Vagina (tissue), 2 donors: Measurements from ENCODE around the gene RUVBL1. TPM values are rescaled to one million over a fixed set of nuclear protein-coding genes. Genes with fewer than 3 reads are reported as not detected.

ENCODE experiments used
- DNase-seq, 2 donors: peaks; one replicate each; pipeline ENCODE4 v3.0.0-alpha.2; 2017; ENCODE audit errors: extremely low spot score in 2 of 2
- H3K27ac ChIP-seq: fragments of 200-600 bp; sonication (generic); one replicate; pipeline ENCODE4 v1.5.1; 2019
- H3K27me3 ChIP-seq: fragments of 200-600 bp; sonication (generic); one replicate; pipeline ENCODE4 v1.5.1; 2019
- H3K36me3 ChIP-seq, 2 donors: fragments of 200-600 bp; sonication (generic); one replicate each; pipeline ENCODE4 v1.5.1; 2017 to 2019
- H3K4me1 ChIP-seq: fragments of 200-600 bp; sonication (generic); one replicate; pipeline ENCODE4 v1.5.1; 2019
- H3K4me3 ChIP-seq, 2 donors: fragments of 200-600 bp; sonication (generic); 1 replicate in 1 of 2; 2 replicates in 1 of 2; pipeline ENCODE4 v1.5.1; 2016 to 2019
- H3K9me3 ChIP-seq: fragments of 200-600 bp; sonication (generic); one replicate; pipeline ENCODE4 v1.5.1; 2019
- CTCF ChIP-seq, 3 experiments: fragments of 450-650 bp in 2 of 3; fragments of 200-600 bp in 1 of 3; sonication (generic) in 1 of 3; IDR thresholded peaks; one replicate each; pipeline ENCODE4 v1.5.1; 2017 to 2019; ENCODE audit warnings: antibody characterized with exemption in 3 of 3, mild to moderate bottlenecking in 2 of 3, moderate library complexity in 2 of 3
- POLR2A ChIP-seq, 2 donors: fragments of 450-650 bp; IDR thresholded peaks; one replicate each; pipeline ENCODE4 v1.6.1; 2017; ENCODE audit warnings: antibody characterized with exemption in 2 of 2, mild to moderate bottlenecking in 2 of 2, moderate library complexity in 2 of 2
- POLR2AphosphoS5 ChIP-seq, 2 donors: sonication (generic); formaldehyde crosslinking; IDR thresholded peaks; one replicate each; pipeline ENCODE4 v1.9.0; 2017; ENCODE audit warnings: antibody characterized with exemption in 2 of 2, mild to moderate bottlenecking in 2 of 2, low read depth in 1 of 2; ENCODE audit not compliant: insufficient read depth in 1 of 2
- intact Hi-C: fragments of 100-400 bp; cut with DNase I; formaldehyde crosslinking; loops from one replicate; pipeline ENCODE4 v1.15.1; 2023
- total RNA-seq: library from RNA; depleted of rRNA; stranded (reverse); fragments of >200 nt; gene quantifications from one replicate; pipeline ENCODE4 v1.2.3, GENCODE V29; 2016

RUVBL1 gene
- total RNA-seq, 1 donor from 2014 or later, result 26.0 TPM

- H3K9me3 ChIP-seq, result no peaks in the 10 kb centered on the region
- DNase-seq, result peak in 1 of 2 donors; percentile 29
- H3K4me1 ChIP-seq, result no peaks in the 10 kb centered on the region
- H3K27ac ChIP-seq, result no peak overlapping the region
- intact Hi-C loops, result no loop called here
- no peak overlapping the region for H3K4me3 ChIP-seq
- H3K36me3 ChIP-seq, result no peaks in the 10 kb centered on the region
- H3K27me3 ChIP-seq, result no peaks in the 10 kb centered on the region
- no peak for TF ChIP-seq POLR2AphosphoS5 (IDR thresholded peaks at IDR 0.05; ENCODE audit: insufficient read depth in 1 of 2, low read depth in 1 of 2)
- peak in 1 of 3 experiments; percentile 21 for TF ChIP-seq CTCF (IDR thresholded peaks at IDR 0.05)
Observed at GRCh38 chr3:128133273-128133883, 9.8 kb upstream of the RUVBL1 start.

GRCh38 chr3:128131897-128132646, 8.5 kb upstream of the RUVBL1 start:
- Histone ChIP-seq H3K27ac (no peak overlapping the region), H3K27me3 (no peaks in the 10 kb centered on the region), H3K9me3 (no peaks in the 10 kb centered on the region), H3K36me3 (no peaks in the 10 kb centered on the region), H3K4me3 (no peak overlapping the region), H3K4me1 (no peaks in the 10 kb centered on the region)
- no peak for TF ChIP-seq POLR2AphosphoS5 (IDR thresholded peaks at IDR 0.05; ENCODE audit: insufficient read depth in 1 of 2, low read depth in 1 of 2)
- TF ChIP-seq CTCF (IDR thresholded peaks at IDR 0.05), result no peak
- TF ChIP-seq POLR2A (IDR thresholded peaks at IDR 0.05), result no peak
- intact Hi-C loops, result no loop called here
- peak in 1 of 2 donors; percentile 40 for DNase-seq

- peaks cover 2% of the 10 kb centered on the region for H3K4me1 ChIP-seq
- intact Hi-C loops, result no loop called here
- H3K36me3 ChIP-seq, result no peaks in the 10 kb centered on the region
- no peaks in the 10 kb centered on the region for H3K27me3 ChIP-seq
- peak in 1 of 2 donors; percentile 18 for DNase-seq
- TF ChIP-seq POLR2A (IDR thresholded peaks at IDR 0.05), result no peak
- no peak for TF ChIP-seq CTCF (IDR thresholded peaks at IDR 0.05)
- no peak for TF ChIP-seq POLR2AphosphoS5 (IDR thresholded peaks at IDR 0.05; ENCODE audit: insufficient read depth in 1 of 2, low read depth in 1 of 2)
- H3K27ac ChIP-seq, result no peak overlapping the region
- no peak overlapping the region for H3K4me3 ChIP-seq
- no peaks in the 10 kb centered on the region for H3K9me3 ChIP-seq
Observed at GRCh38 chr3:128128251-128128650, 4.6 kb upstream of the RUVBL1 start.

- Histone ChIP-seq H3K4me1 (peaks cover 12% of the 10 kb centered on the region), H3K27ac (no peak overlapping the region), H3K4me3 (no peak overlapping the region), H3K27me3 (no peaks in the 10 kb centered on the region), H3K36me3 (no peaks in the 10 kb centered on the region), H3K9me3 (no peaks in the 10 kb centered on the region)
- DNase-seq, result peak in 1 of 2 donors; percentile 25
- TF ChIP-seq POLR2AphosphoS5 (IDR thresholded peaks at IDR 0.05; ENCODE audit: insufficient read depth in 1 of 2, low read depth in 1 of 2) (no peak), POLR2A (IDR thresholded peaks at IDR 0.05) (no peak), CTCF (IDR thresholded peaks at IDR 0.05) (no peak)
- intact Hi-C loops, result no loop called here
Observed at GRCh38 chr3:128127236-128127635, 3.6 kb upstream of the RUVBL1 start.

- H3K4me3 ChIP-seq, result peak overlapping the region; percentile 60 to 96
- no peaks in the 10 kb centered on the region for H3K36me3 ChIP-seq
- no peaks in the 10 kb centered on the region for H3K27me3 ChIP-seq
- no peak for TF ChIP-seq CTCF (IDR thresholded peaks at IDR 0.05)
- no peak for TF ChIP-seq POLR2AphosphoS5 (IDR thresholded peaks at IDR 0.05; ENCODE audit: insufficient read depth in 1 of 2, low read depth in 1 of 2)
- no peak for TF ChIP-seq POLR2A (IDR thresholded peaks at IDR 0.05)
- intact Hi-C loops, result no loop called here
- H3K4me1 ChIP-seq, result peaks cover 15% of the 10 kb centered on the region
- no peaks in the 10 kb centered on the region for H3K9me3 ChIP-seq
- DNase-seq, result no peak
- H3K27ac ChIP-seq, result peak overlapping the region; percentile 56
Observed at GRCh38 chr3:128123156-128123537, 465 bp downstream of the RUVBL1 start.
